Measurements from ENCODE around the gene CMIP. TPM values are rescaled to one million over a fixed set of nuclear protein-coding genes. Genes with fewer than 3 reads are reported as not detected.

The CMIP gene
- polyA plus RNA-seq, 1 of the 3 experiments (the other 2 are of a cell fraction) = 5.4 TPM

DNA sequence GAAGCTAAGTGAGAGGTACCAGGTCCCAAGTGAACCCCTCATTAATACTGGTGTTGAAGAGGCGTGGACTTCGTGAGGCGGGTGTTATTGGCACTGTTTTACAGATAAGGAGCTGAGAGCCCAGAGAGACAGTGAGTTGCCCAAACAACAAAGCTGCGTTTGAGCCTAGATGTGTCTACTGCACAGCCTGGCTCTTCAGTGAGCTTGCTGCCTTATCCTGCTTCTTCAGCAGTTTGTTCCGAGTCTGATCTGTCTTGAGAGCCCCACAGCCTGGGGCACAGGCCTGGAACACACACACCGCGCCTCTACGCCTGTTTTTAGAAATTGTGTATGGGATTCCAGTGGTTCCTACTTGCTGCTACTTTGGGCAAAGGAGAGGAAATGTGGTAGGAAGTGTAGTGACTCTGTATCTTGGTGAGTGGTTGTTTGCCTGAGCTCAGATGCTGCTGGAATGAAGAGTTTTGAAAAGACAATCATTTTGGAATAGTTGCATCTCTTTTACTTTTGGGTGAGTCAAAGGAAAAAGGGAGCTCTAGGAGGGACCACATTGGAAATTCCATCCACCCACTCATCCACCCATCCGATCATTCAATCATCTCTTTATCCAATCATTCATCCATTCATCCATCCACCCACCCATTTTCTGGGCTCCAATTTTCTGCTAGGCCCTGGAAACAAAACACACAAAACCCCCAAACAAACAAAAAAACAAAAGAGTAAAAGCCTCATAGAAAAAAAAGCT lies 312.2 kb downstream of the CMIP start:
- Histone ChIP-seq H3K79me2 (ENCODE audit: insufficient read depth) (no peaks in the 10 kb centered on the region), H3K9ac (no peak overlapping the region), H3K4me1 (ENCODE audit: control insufficient read depth in 1 of 2, insufficient read depth in 2 of 2, low read depth in 1 of 2, low read length in 1 of 2) (no peaks in the 10 kb centered on the region), H3K4me3 (ENCODE audit: low read depth in 2 of 2, low read length in 1 of 2) (no peak overlapping the region), H3K27me3 (ENCODE audit: insufficient read depth) (no peaks in the 10 kb centered on the region), H3K4me2 (no peak overlapping the region), H2AFZ (ENCODE audit: low read depth) (no peak overlapping the region), H3F3A (replicated peaks; ENCODE audit: insufficient read depth) (no peaks in the 10 kb centered on the region), H3K36me3 (replicated peaks in 1 of 2; ENCODE audit: control insufficient read depth in 1 of 2, insufficient read depth in 2 of 2, low read length in 1 of 2) (no peaks in the 10 kb centered on the region), H3K9me2 (no peaks in the 10 kb centered on the region), H3K27ac (ENCODE audit: low read depth in 2 of 2, low read length in 1 of 2) (no peak overlapping the region), H4K20me1 (ENCODE audit: insufficient read depth) (no peaks in the 10 kb centered on the region), H3K9me3 (no peaks in the 10 kb centered on the region)
- ChIA-PET POLR2A (no interaction called here), CTCF (interaction anchor here (1.2 kb wide), 1 partner anchor 13 kb away, joined by 4 read pairs; no protein-coding TSS in a partner anchor)
- DNase-seq = no peak
- TF ChIP-seq SIN3A (IDR thresholded peaks at IDR 0.05; ENCODE audit: borderline replicate concordance, low read depth, low read length) = no peak
- TF ChIP-seq RCOR1 (IDR thresholded peaks at IDR 0.05; ENCODE audit: low read length) = no peak
- TF ChIP-seq EP300 (IDR thresholded peaks at IDR 0.05; ENCODE audit: borderline replicate concordance in 1 of 2, low read depth in 1 of 2, low read length in 1 of 2) = no peak
- no peak for TF ChIP-seq MEF2A (IDR thresholded peaks at IDR 0.05; ENCODE audit: borderline replicate concordance, low read depth)
- TF ChIP-seq FOSL2 (IDR thresholded peaks at IDR 0.05; ENCODE audit: borderline replicate concordance, low read depth) = no peak
- TF ChIP-seq FOXJ3 (CRISPR knock-in tag; IDR thresholded peaks at IDR 0.05) = no peak
- no peak for TF ChIP-seq JUND (IDR thresholded peaks at IDR 0.05)
- TF ChIP-seq, protein P1, sequence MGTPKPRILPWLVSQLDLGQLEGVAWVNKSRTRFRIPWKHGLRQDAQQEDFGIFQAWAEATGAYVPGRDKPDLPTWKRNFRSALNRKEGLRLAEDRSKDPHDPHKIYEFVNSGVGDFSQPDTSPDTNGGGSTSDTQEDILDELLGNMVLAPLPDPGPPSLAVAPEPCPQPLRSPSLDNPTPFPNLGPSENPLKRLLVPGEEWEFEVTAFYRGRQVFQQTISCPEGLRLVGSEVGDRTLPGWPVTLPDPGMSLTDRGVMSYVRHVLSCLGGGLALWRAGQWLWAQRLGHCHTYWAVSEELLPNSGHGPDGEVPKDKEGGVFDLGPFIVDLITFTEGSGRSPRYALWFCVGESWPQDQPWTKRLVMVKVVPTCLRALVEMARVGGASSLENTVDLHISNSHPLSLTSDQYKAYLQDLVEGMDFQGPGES (IDR thresholded peaks at IDR 0.05; ENCODE audit: low read depth, low read length) = no peak
- TF ChIP-seq, protein P2, sequence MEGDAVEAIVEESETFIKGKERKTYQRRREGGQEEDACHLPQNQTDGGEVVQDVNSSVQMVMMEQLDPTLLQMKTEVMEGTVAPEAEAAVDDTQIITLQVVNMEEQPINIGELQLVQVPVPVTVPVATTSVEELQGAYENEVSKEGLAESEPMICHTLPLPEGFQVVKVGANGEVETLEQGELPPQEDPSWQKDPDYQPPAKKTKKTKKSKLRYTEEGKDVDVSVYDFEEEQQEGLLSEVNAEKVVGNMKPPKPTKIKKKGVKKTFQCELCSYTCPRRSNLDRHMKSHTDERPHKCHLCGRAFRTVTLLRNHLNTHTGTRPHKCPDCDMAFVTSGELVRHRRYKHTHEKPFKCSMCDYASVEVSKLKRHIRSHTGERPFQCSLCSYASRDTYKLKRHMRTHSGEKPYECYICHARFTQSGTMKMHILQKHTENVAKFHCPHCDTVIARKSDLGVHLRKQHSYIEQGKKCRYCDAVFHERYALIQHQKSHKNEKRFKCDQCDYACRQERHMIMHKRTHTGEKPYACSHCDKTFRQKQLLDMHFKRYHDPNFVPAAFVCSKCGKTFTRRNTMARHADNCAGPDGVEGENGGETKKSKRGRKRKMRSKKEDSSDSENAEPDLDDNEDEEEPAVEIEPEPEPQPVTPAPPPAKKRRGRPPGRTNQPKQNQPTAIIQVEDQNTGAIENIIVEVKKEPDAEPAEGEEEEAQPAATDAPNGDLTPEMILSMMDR (IDR thresholded peaks at IDR 0.05) = no peak
- TF ChIP-seq NFIC (IDR thresholded peaks at IDR 0.05; ENCODE audit: borderline replicate concordance) = no peak
- no peak for TF ChIP-seq GATA2 (CRISPR knock-in tag; IDR thresholded peaks at IDR 0.05)
- WGBS (ENCODE audit: low lambda C conversion rate) = 91% methylated on average over 9 of the region's 9 CpGs

DNA sequence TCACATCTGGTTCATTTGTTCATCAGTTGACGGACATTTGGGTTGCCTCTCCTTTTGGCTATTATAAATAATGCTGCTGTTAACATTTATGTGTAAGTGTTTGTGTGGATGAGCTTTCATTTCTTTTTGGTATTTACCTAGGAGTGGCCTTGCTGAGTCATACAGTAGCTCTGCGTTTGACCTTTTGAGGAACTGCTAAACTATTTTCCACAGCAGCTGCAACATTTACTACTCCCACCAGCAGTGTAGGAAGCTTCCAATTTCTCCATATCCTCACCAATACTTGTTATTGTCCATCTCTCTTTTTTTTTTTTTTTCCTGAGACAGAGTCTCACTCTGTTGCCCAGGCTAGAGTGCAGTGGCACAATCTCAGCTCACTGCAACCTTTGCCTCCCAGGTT lies 313.8 kb downstream of the CMIP start:
- Histone ChIP-seq H3K4me1 (ENCODE audit: control insufficient read depth in 1 of 2, insufficient read depth in 2 of 2, low read depth in 1 of 2, low read length in 1 of 2) (no peaks in the 10 kb centered on the region), H3K27ac (ENCODE audit: low read depth in 2 of 2, low read length in 1 of 2) (no peak overlapping the region), H3K4me2 (no peak overlapping the region), H3K4me3 (ENCODE audit: low read depth in 2 of 2, low read length in 1 of 2) (no peak overlapping the region), H2AFZ (ENCODE audit: low read depth) (no peak overlapping the region), H3K79me2 (ENCODE audit: insufficient read depth) (no peaks in the 10 kb centered on the region), H3K9me3 (no peaks in the 10 kb centered on the region), H3K9me2 (no peaks in the 10 kb centered on the region), H4K20me1 (ENCODE audit: insufficient read depth) (no peaks in the 10 kb centered on the region), H3K9ac (no peak overlapping the region), H3F3A (replicated peaks; ENCODE audit: insufficient read depth) (no peaks in the 10 kb centered on the region), H3K27me3 (ENCODE audit: insufficient read depth) (no peaks in the 10 kb centered on the region), H3K36me3 (replicated peaks in 1 of 2; ENCODE audit: control insufficient read depth in 1 of 2, insufficient read depth in 2 of 2, low read length in 1 of 2) (no peaks in the 10 kb centered on the region)
- 31% methylated on average over 2 of the region's 2 CpGs for WGBS (ENCODE audit: low lambda C conversion rate)
- POLR2A ChIA-PET = no interaction called here
- TF ChIP-seq TAF1 (IDR thresholded peaks at IDR 0.05; ENCODE audit: borderline replicate concordance, low read depth, low read length) (no peak), RFX5 (IDR thresholded peaks at IDR 0.05; ENCODE audit: low read length) (no peak), RAD21 (IDR thresholded peaks at IDR 0.05; ENCODE audit: low read length) (no peak), GATA2 (CRISPR knock-in tag; IDR thresholded peaks at IDR 0.05) (no peak), TEAD4 (IDR thresholded peaks at IDR 0.05; ENCODE audit: borderline replicate concordance, insufficient read depth) (no peak), CHD2 (IDR thresholded peaks at IDR 0.05; ENCODE audit: low read length, partially characterized antibody) (no peak), SMC3 (IDR thresholded peaks at IDR 0.05; ENCODE audit: low read depth, low read length) (no peak), EP300 (IDR thresholded peaks at IDR 0.05; ENCODE audit: borderline replicate concordance in 1 of 2, low read depth in 1 of 2, low read length in 1 of 2) (no peak), EZH2phosphoT487 (IDR thresholded peaks at IDR 0.05; ENCODE audit: borderline replicate concordance, low read depth) (no peak), NRF1 (IDR thresholded peaks at IDR 0.05; ENCODE audit: low read depth, low read length) (no peak), MXI1 (IDR thresholded peaks at IDR 0.05; ENCODE audit: low read depth, low read length) (no peak), RXRA (IDR thresholded peaks at IDR 0.05; ENCODE audit: borderline replicate concordance, low read depth) (no peak), MEF2A (IDR thresholded peaks at IDR 0.05; ENCODE audit: borderline replicate concordance, low read depth) (no peak), NFIC (IDR thresholded peaks at IDR 0.05; ENCODE audit: borderline replicate concordance) (no peak)
- CTCF ChIA-PET = interaction anchor here (0.6 kb wide), 1 partner anchor 148 kb away, joined by 3 read pairs; no protein-coding TSS in a partner anchor
- no peak for DNase-seq

Measured in SK-N-SH (cell line).